ACHN (cell line): ENCODE data around the gene SARNP.
"Not testable (repeated sequence)": the region's sequence is repeated elsewhere in the genome, so short reads cannot be mapped to it uniquely, and the experiment has no call there.

Experiments used
- DNase-seq: peaks from one replicate; pipeline ENCODE4 v3.0.0-alpha.2; 2015
- in situ Hi-C: cut with HindIII; loops from 2 replicates; pipeline ENCODE4 v1.10.0; 2017; ENCODE audit warnings: low sequenced_read_pairs, low pct_ligation_motif_present, low pct_unique_long_range_greater_than_20kb

Gene SARNP

GRCh38 chr12:55817345-55818139 is at the start of gene SARNP, which contains the start of gene ORMDL2:
Gene SARNP (minus strand): TSS chr12:55817724. CDS start chr12:55817701, 23 bp downstream.
Gene ORMDL2 (plus strand): TSS chr12:55818041. CDS start chr12:55819000, 959 bp downstream.
- in situ Hi-C loops = no loop called here
- DNase-seq = peak; percentile 100

- DNase-seq, in situ Hi-C loops: not testable (repeated sequence)
Observed at GRCh38 chr12:55866454-55867004, 49.0 kb upstream of the SARNP start.

GRCh38 chr12:55865327-55865726 is 47.8 kb upstream of the SARNP start:
- DNase-seq = no peak
- in situ Hi-C loops = no loop called here

- not testable (repeated sequence) for DNase-seq
Observed at GRCh38 chr12:55862931-55863330, 45.4 kb upstream of the SARNP start.

GRCh38 chr12:55862286-55862685 is 44.8 kb upstream of the SARNP start:
- DNase-seq = no peak
- in situ Hi-C loops = no loop called here

More at GRCh38 chr12:55862931-55863330, 45.4 kb upstream of the SARNP start:
- in situ Hi-C loops = not testable (repeated sequence)

GRCh38 chr12:55861871-55862270 is 44.3 kb upstream of the SARNP start:
- DNase-seq = no peak
- in situ Hi-C loops = no loop called here

- no peak for DNase-seq
- in situ Hi-C loops = no loop called here
Observed at GRCh38 chr12:55861396-55861795, 43.9 kb upstream of the SARNP start.

- in situ Hi-C loops = no loop called here
- no peak for DNase-seq
Observed at GRCh38 chr12:55852740-55853139, 35.2 kb upstream of the SARNP start.

- in situ Hi-C loops = no loop called here
Observed at GRCh38 chr12:55850893-55851292, 33.4 kb upstream of the SARNP start.

GRCh38 chr12:55850401-55850800 is 32.9 kb upstream of the SARNP start:
- no peak for DNase-seq
- in situ Hi-C loops = no loop called here

More at GRCh38 chr12:55850893-55851292, 33.4 kb upstream of the SARNP start:
- DNase-seq = no peak

- DNase-seq = no peak
- in situ Hi-C loops = no loop called here
Observed at GRCh38 chr12:55849616-55850343, 32.3 kb upstream of the SARNP start.

- in situ Hi-C loops = no loop called here
- no peak for DNase-seq
Observed at GRCh38 chr12:55847603-55848291, 30.2 kb upstream of the SARNP start.

- DNase-seq = no peak
- in situ Hi-C loops = no loop called here
Observed at GRCh38 chr12:55847033-55847432, 29.5 kb upstream of the SARNP start.

GRCh38 chr12:55845785-55846496 is 28.4 kb upstream of the SARNP start:
- in situ Hi-C loops = no loop called here
- no peak for DNase-seq

GRCh38 chr12:55845361-55845760 is 27.8 kb upstream of the SARNP start:
- DNase-seq = no peak
- in situ Hi-C loops = no loop called here

- no peak for DNase-seq
- in situ Hi-C loops = no loop called here
Observed at GRCh38 chr12:55844961-55845360, 27.4 kb upstream of the SARNP start.

- in situ Hi-C loops = no loop called here
- no peak for DNase-seq
Observed at GRCh38 chr12:55843431-55843830, 25.9 kb upstream of the SARNP start.

- in situ Hi-C loops = no loop called here
- peak; percentile 49 for DNase-seq
Observed at GRCh38 chr12:55842681-55843429, 25.3 kb upstream of the SARNP start, which contains the start of gene MMP19. Gene MMP19 (minus strand): TSS chr12:55842936. CDS start chr12:55842830, 106 bp downstream.
